ENCODE measurements around the gene CLEC16A. TPM values are rescaled to one million over a fixed set of nuclear protein-coding genes. Genes with fewer than 3 reads are reported as not detected.
A peak's percentile ranks its signal among the peaks of the same experiment; 100 is the strongest.

The CLEC16A gene
- total and polyA plus RNA-seq, 8 donors = 8.1 to 17.2 (median 10.7) TPM

- Histone ChIP-seq H3K4me1 (no peaks in the 10 kb centered on the region), H3K9me3 (no peaks in the 10 kb centered on the region), H3K4me3 (no peak overlapping the region), H3K27me3 (no peaks in the 10 kb centered on the region), H3K27ac (no peak overlapping the region), H3K36me3 (no peaks in the 10 kb centered on the region)
- ATAC-seq = no peak
- no peak for FAIRE-seq
- TF ChIP-seq CTCF (IDR thresholded peaks at IDR 0.05) = no peak
- intact Hi-C loops (cut with DNase I) = no loop called here
- no peak for DNase-seq
- 77 to 88% methylated on average over 5 of the region's 5 CpGs for WGBS, 2 donors
These were observed 127.5 kb downstream of the CLEC16A start for GRCh38 chr16:11071829-11072228.

- intact Hi-C loops (cut with DNase I) = no loop called here
- FAIRE-seq = no peak
- no peak for DNase-seq
- WGBS, 2 donors = 71 to 84% methylated on average over 5 of the region's 5 CpGs
- Histone ChIP-seq H3K36me3 (no peaks in the 10 kb centered on the region), H3K4me3 (no peak overlapping the region), H3K4me1 (no peaks in the 10 kb centered on the region), H3K9me3 (no peaks in the 10 kb centered on the region), H3K27ac (no peak overlapping the region), H3K27me3 (no peaks in the 10 kb centered on the region)
- no peak for ATAC-seq
- no peak for TF ChIP-seq CTCF (IDR thresholded peaks at IDR 0.05)
These were observed 128.2 kb downstream of the CLEC16A start for GRCh38 chr16:11072420-11073153.

- Histone ChIP-seq H3K36me3 (no peaks in the 10 kb centered on the region), H3K27ac (no peak overlapping the region), H3K27me3 (no peaks in the 10 kb centered on the region), H3K4me1 (no peaks in the 10 kb centered on the region), H3K4me3 (no peak overlapping the region), H3K9me3 (no peaks in the 10 kb centered on the region)
- FAIRE-seq (no peak), ATAC-seq (no peak), DNase-seq (no peak)
- intact Hi-C loops (cut with DNase I) = no loop called here
- 92 to 95% methylated on average over 11 of the region's 11 CpGs for WGBS, 2 donors
- no peak for TF ChIP-seq CTCF (IDR thresholded peaks at IDR 0.05)
These were observed 129.1 kb downstream of the CLEC16A start for GRCh38 chr16:11073407-11073999.

GRCh38 chr16:11074131-11074530 lies 129.8 kb downstream of the CLEC16A start:
- no peak overlapping the region for H3K27ac ChIP-seq
- no peaks in the 10 kb centered on the region for H3K36me3 ChIP-seq
- intact Hi-C loops (cut with DNase I) = no loop called here
- FAIRE-seq (no peak), ATAC-seq (no peak), DNase-seq (no peak)
- no peak for TF ChIP-seq CTCF (IDR thresholded peaks at IDR 0.05)
- no peaks in the 10 kb centered on the region for H3K4me1 ChIP-seq
- no peaks in the 10 kb centered on the region for H3K9me3 ChIP-seq
- H3K27me3 ChIP-seq = no peaks in the 10 kb centered on the region
- H3K4me3 ChIP-seq = no peak overlapping the region

- DNase-seq (peak in 1 of 6 donors; percentile 12), FAIRE-seq (no peak), ATAC-seq (no peak)
- Histone ChIP-seq H3K27me3 (no peaks in the 10 kb centered on the region), H3K9me3 (no peaks in the 10 kb centered on the region), H3K36me3 (no peaks in the 10 kb centered on the region), H3K4me3 (no peak overlapping the region), H3K27ac (no peak overlapping the region), H3K4me1 (peaks cover 0 to 3% (median 0%) of the 10 kb centered on the region in 3 donors)
- WGBS, 2 donors = 71 to 88% methylated on average over 4 of the region's 4 CpGs
- no peak for TF ChIP-seq CTCF (IDR thresholded peaks at IDR 0.05)
- intact Hi-C loops (cut with DNase I) = no loop called here
These were observed 130.8 kb downstream of the CLEC16A start for GRCh38 chr16:11075163-11075562.
